HG03097 (cell line): ENCODE results near the gene UVSSA.
"Not testable (repeated sequence)": the region's sequence is repeated elsewhere in the genome, so short reads cannot be mapped to it uniquely, and the experiment has no call there.

Source experiments
- ATAC-seq: cut with Tn5 transposase; IDR thresholded peaks from one replicate; pipeline ENCODE4 v1.9.1; 2021; ENCODE audit not compliant: unreplicated experiment, low FRiP score

UVSSA gene

GRCh38 chr4:1414831-1415680 lies 68.0 kb downstream of the UVSSA start:
- ATAC-seq, result no peak

GRCh38 chr4:1415681-1415981 lies 68.6 kb downstream of the UVSSA start:
- no peak for ATAC-seq

GRCh38 chr4:1416051-1416947 lies 69.3 kb downstream of the UVSSA start:
- ATAC-seq, result no peak

- no peak for ATAC-seq
Observed at GRCh38 chr4:1416948-1417260, 69.9 kb downstream of the UVSSA start.

DNA sequence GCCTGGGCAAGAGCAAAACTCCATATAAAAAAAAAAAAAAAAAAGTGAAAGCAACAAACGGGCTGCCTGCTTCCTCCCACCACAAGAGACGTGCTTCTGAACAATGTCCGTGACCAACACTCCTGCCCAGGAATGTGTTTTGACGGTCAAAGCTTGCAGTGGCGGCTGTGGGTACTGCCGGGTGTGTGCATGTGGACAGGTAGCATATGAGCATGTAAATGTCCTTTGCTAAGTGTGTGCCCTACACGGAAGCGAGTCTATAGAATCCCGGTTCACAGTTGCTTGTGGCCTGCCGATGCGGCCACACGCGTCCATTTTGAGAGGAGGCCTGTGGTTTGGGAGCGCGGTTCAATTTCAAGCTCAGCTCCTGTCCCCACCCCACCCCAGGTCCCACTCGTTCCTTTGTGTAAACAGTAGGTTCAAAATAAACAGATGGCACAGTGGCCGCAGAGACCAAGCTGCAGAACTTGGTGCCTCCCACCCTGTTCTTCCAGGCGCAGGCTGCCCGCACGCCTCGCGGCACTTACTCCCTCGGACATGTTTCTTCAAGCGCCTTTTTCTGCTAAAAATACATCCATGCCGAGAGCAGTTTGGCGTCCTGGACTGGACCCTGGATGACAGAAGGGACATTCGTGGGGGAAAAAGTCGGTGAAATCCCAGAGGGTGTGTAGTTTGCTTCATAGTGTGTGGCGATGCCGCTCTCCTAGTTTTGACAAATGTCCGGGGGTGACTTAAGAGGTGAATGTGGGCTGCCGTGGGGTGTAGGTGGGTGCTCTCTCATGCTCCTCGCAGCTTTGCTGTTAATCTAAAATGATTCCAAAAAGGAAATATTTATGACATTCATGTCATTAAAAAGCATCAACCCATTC lies 70.7 kb downstream of the UVSSA start:
- ATAC-seq, result no peak

GRCh38 chr4:1418494-1419285 lies 71.7 kb downstream of the UVSSA start:
- ATAC-seq, result no peak

- ATAC-seq, result no peak
Observed at GRCh38 chr4:1419708-1420107, 72.7 kb downstream of the UVSSA start.

GRCh38 chr4:1421657-1422056 lies 74.6 kb downstream of the UVSSA start:
- ATAC-seq, result no peak

DNA sequence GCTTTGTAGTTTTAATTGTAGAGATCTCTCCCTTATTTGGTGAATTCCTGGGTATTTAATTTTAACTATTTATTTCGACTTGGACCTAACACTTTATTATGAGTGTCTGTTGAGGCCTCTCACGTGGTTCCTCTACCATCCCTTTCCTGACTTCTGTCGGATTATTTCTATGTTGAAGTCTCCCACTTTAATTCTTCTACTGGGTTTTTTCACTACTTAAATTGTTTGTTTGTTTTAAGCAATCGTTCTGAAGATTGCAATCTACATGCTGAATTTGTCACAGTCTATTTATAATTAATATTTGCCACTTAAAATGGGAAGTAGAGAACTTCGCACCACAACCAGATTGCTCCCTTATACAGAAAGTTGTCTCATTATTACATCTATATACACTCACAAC lies 80.0 kb downstream of the UVSSA start:
- ATAC-seq, result no peak

DNA sequence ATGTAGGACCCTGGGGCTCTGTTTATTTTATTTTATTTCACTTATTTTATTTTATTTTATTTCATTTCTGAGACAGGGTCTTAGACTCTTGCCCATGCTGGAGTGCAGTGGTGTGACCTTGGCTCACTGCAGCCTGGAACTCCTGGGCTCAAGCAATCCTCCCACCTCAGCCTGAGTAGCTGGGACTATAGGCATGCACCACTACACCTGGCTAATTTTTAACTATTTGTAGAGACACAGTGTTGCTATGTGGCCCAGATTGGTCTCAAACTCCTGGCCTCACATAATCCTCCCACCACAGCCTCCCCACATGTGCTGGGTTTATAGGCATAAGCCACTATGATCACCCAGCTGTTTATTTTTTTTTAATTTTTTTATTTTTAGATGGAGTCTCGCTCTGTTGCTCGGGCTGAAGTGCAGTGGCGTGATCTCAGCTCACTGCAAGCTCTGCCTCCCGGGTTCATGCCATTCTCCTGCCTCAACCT lies 96.7 kb downstream of the UVSSA start:
- not testable (repeated sequence) for ATAC-seq
